Measurements from ENCODE around the gene TULP4. TPM values are rescaled to one million over a fixed set of nuclear protein-coding genes. Genes with fewer than 3 reads are reported as not detected.

TULP4 gene
- total and polyA plus RNA-seq, 8 donors, result 1.7 to 237 (median 54.3) TPM

GRCh38 chr6:158303210-158303731, 9.0 kb upstream of the TULP4 start:
- no peak overlapping the region for H3K27ac ChIP-seq
- no peak for DNase-seq
- H3K9me3 ChIP-seq, result no peaks in the 10 kb centered on the region

GRCh38 chr6:158304254-158304653, 8.0 kb upstream of the TULP4 start:
- TF ChIP-seq POLR2A (IDR thresholded peaks at IDR 0.05), result no peak
- no peak for TF ChIP-seq CTCF (IDR thresholded peaks at IDR 0.05)
- TF ChIP-seq POLR2AphosphoS5 (IDR thresholded peaks at IDR 0.05), result no peak
- DNase-seq, result no peak
- H3K27me3 ChIP-seq, result no peaks in the 10 kb centered on the region
- peaks cover 0 to 12% (median 3%) of the 10 kb centered on the region in 4 donors for H3K4me1 ChIP-seq
- no peak overlapping the region for H3K27ac ChIP-seq
- H3K36me3 ChIP-seq, result no peaks in the 10 kb centered on the region
- H3K4me3 ChIP-seq, result no peak overlapping the region
- H3K9me3 ChIP-seq, result no peaks in the 10 kb centered on the region
- intact Hi-C loops (cut with DNase I; ENCODE audit: low total_unique reads), result no loop called here

More at GRCh38 chr6:158303210-158303731, 9.0 kb upstream of the TULP4 start:
- 71 to 77% (median 76%) methylated on average over 7 of the region's 7 CpGs for WGBS, 5 donors
- Histone ChIP-seq H3K27me3 (no peaks in the 10 kb centered on the region), H3K4me1 (peaks cover 0 to 12% (median 3%) of the 10 kb centered on the region in 4 donors), H3K4me3 (no peak overlapping the region), H3K36me3 (peaks cover 0 to 8% (median 3%) of the 10 kb centered on the region in 4 donors)
- intact Hi-C loops (cut with DNase I; ENCODE audit: low total_unique reads), result no loop called here
- no peak for TF ChIP-seq EP300 (IDR thresholded peaks at IDR 0.05)
- TF ChIP-seq POLR2A (IDR thresholded peaks at IDR 0.05), result no peak
- TF ChIP-seq POLR2AphosphoS5 (IDR thresholded peaks at IDR 0.05), result no peak
- no peak for TF ChIP-seq CTCF (IDR thresholded peaks at IDR 0.05)

GRCh38 chr6:158309814-158310213, 2.5 kb upstream of the TULP4 start:
- intact Hi-C loops (cut with DNase I; ENCODE audit: low total_unique reads), result no loop called here

GRCh38 chr6:158311193-158311592, 1.1 kb upstream of the TULP4 start:
- H3K4me3 ChIP-seq, result no peak overlapping the region
- TF ChIP-seq CTCF (IDR thresholded peaks at IDR 0.05) (no peak), EP300 (IDR thresholded peaks at IDR 0.05) (no peak), POLR2A (IDR thresholded peaks at IDR 0.05) (no peak), POLR2AphosphoS5 (IDR thresholded peaks at IDR 0.05) (no peak)
- 62 to 78% (median 72%) methylated on average over 8 of the region's 8 CpGs for WGBS, 5 donors
- H3K9me3 ChIP-seq, result no peaks in the 10 kb centered on the region
- intact Hi-C loops (cut with DNase I; ENCODE audit: low total_unique reads), result no loop called here
- H3K27me3 ChIP-seq, result no peaks in the 10 kb centered on the region
- no peak for DNase-seq
- no peaks in the 10 kb centered on the region for H3K4me1 ChIP-seq
- peaks cover 0 to 33% (median 27%) of the 10 kb centered on the region in 4 donors for H3K36me3 ChIP-seq
- no peak overlapping the region for H3K27ac ChIP-seq

More at GRCh38 chr6:158309814-158310213, 2.5 kb upstream of the TULP4 start:
- Histone ChIP-seq H3K4me1 (no peaks in the 10 kb centered on the region), H3K27ac (no peak overlapping the region), H3K36me3 (peaks cover 0 to 33% (median 18%) of the 10 kb centered on the region in 4 donors), H3K27me3 (no peaks in the 10 kb centered on the region), H3K9me3 (no peaks in the 10 kb centered on the region), H3K4me3 (no peak overlapping the region)
- WGBS, 5 donors, result 89 to 98% (median 96%) methylated on average over 3 to 5 of the region's 5 CpGs
- DNase-seq, result no peak
- no peak for TF ChIP-seq CTCF (IDR thresholded peaks at IDR 0.05)
- no peak for TF ChIP-seq EP300 (IDR thresholded peaks at IDR 0.05)
- TF ChIP-seq POLR2AphosphoS5 (IDR thresholded peaks at IDR 0.05), result no peak
- no peak for TF ChIP-seq POLR2A (IDR thresholded peaks at IDR 0.05)
